GM12878 (cell line): Measurements from ENCODE around the gene SYCE3. TPM values are rescaled to one million over a fixed set of nuclear protein-coding genes. Genes with fewer than 3 reads are reported as not detected.

Experiments used
- ATAC-seq: fragments of 200-7000 bp; cut with Tn5 transposase; 3 replicates; pipeline ENCODE4 v1.9.1; 2020; ENCODE audit warnings: mild to moderate bottlenecking, moderate library complexity
- BruUV-seq: library from RNA; stranded (reverse); fragments of 400-500 nt; replicated peaks from 2 replicates; lab custom pipeline; 2021; lab: Mats Ljungman, UMichigan
- CTCF ChIA-PET: fragments of 300-600 bp; sonication (Branson Sonifier 250); formaldehyde crosslinking; extraction: SDS; loops from one replicate; lab custom pipeline; 2021; ENCODE audit warnings: inconsistent platforms; lab: Yijun Ruan, JAX
- POLR2A ChIA-PET: fragments of 350-600 bp; formaldehyde crosslinking; extraction: SDS; loops from one replicate; lab custom pipeline; 2021; ENCODE audit warnings: inconsistent platforms; lab: Charles Lee
- RAD21 ChIA-PET: fragments of 300-600 bp; sonication (Branson Sonifier 250); formaldehyde crosslinking; loops from one replicate; lab custom pipeline; 2023; ENCODE audit warnings: antibody characterized with exemption; ENCODE audit not compliant: unreplicated experiment; lab: Charles Lee
- SMC1A ChIA-PET: fragments of 300-600 bp; sonication (Branson Sonifier 250); formaldehyde crosslinking; loops from one replicate; lab custom pipeline; 2023; ENCODE audit not compliant: unreplicated experiment, uncharacterized antibody; lab: Charles Lee
- DNase-seq: peaks from one replicate; pipeline ENCODE4 v3.0.0-alpha.2; 2011; ENCODE audit warnings: low read depth, low spot score
- FAIRE-seq: peaks from 3 replicates; lab custom pipeline; 2011; peaks lifted over from hg19 to GRCh38; lab: Jason Lieb, UNC
- H2AFZ ChIP-seq: 2 replicates; pipeline ENCODE4 v1.6.0; 2011; ENCODE audit warnings: low read depth, low read length, control low read depth; ENCODE audit not compliant: control insufficient read depth
- H3K27ac ChIP-seq: 2 replicates; pipeline ENCODE4 v1.5.1; 2011; ENCODE audit warnings: control low read depth; ENCODE audit not compliant: control insufficient read depth, insufficient read depth
- H3K27me3 ChIP-seq, 2 experiments: replicated peaks in 1 of 2; 2 replicates each; pipeline versions ENCODE4 v1.6.0 to v1.6.1; 2011; ENCODE audit warnings: low read length in 1 of 2; ENCODE audit not compliant: control insufficient read depth in 2 of 2, insufficient read depth in 2 of 2
- H3K36me3 ChIP-seq, 2 experiments: 2 replicates each; pipeline ENCODE4 v1.5.1; 2011; ENCODE audit warnings: low read length in 1 of 2; ENCODE audit not compliant: control insufficient read depth in 2 of 2, insufficient read depth in 2 of 2
- H3K4me1 ChIP-seq: 2 replicates; pipeline ENCODE4 v1.6.1; 2011; ENCODE audit warnings: mild to moderate bottlenecking, low read length, moderate library complexity, mixed read lengths; ENCODE audit not compliant: control insufficient read depth, insufficient read depth
- H3K4me2 ChIP-seq: 2 replicates; pipeline ENCODE4 v1.6.0; 2011; ENCODE audit warnings: control low read depth; ENCODE audit not compliant: control insufficient read depth, insufficient read depth
- H3K4me3 ChIP-seq: fragments of 200-600 bp; sonication (generic); 2 replicates; pipeline ENCODE4 v1.5.1; 2016
- H3K79me2 ChIP-seq: 2 replicates; pipeline ENCODE4 v1.6.0; 2011; ENCODE audit warnings: low read length; ENCODE audit not compliant: control insufficient read depth, insufficient read depth
- H3K9ac ChIP-seq: 2 replicates; pipeline ENCODE4 v1.8.0; 2011; ENCODE audit warnings: low read length, control low read depth, mixed read lengths; ENCODE audit not compliant: control insufficient read depth, insufficient read depth
- H3K9me3 ChIP-seq: replicated peaks from 3 replicates; pipeline ENCODE4 v1.5.1; 2011; ENCODE audit warnings: mild to moderate bottlenecking, low read length; ENCODE audit not compliant: control insufficient read depth, insufficient read depth
- H4K20me1 ChIP-seq: 2 replicates; pipeline ENCODE4 v1.6.0; 2011; ENCODE audit not compliant: control insufficient read depth, insufficient read depth
- FOXK2 ChIP-seq: fragments of 450-650 bp; IDR thresholded peaks from 2 replicates; pipeline ENCODE4 v1.6.1; 2017; ENCODE audit warnings: mild to moderate bottlenecking, moderate library complexity
- MTA3 ChIP-seq: IDR thresholded peaks from 2 replicates; pipeline ENCODE4 v1.6.1; 2012; ENCODE audit warnings: low read length, inconsistent platforms, borderline replicate concordance
- NFYA ChIP-seq: IDR thresholded peaks from 2 replicates; pipeline ENCODE4 v1.6.1; 2011; ENCODE audit warnings: low read depth, mild to moderate bottlenecking, low read length, improper control_type of control experiment, borderline replicate concordance
- NR2C2 ChIP-seq: IDR thresholded peaks from 2 replicates; pipeline ENCODE4 v1.6.1; 2011; ENCODE audit warnings: borderline replicate concordance, low read depth; ENCODE audit not compliant: control insufficient read depth, insufficient read length
- NRF1 ChIP-seq: conservative IDR thresholded peaks from 2 replicates; pipeline ENCODE4 v1.6.1; 2011; ENCODE audit warnings: mild to moderate bottlenecking, low read depth, low read length, improper control_type of control experiment
- POLR2AphosphoS2 ChIP-seq: IDR thresholded peaks from 2 replicates; pipeline ENCODE4 v1.6.1; 2011; ENCODE audit warnings: low read depth, mild to moderate bottlenecking, low read length, improper control_type of control experiment, moderate library complexity
- RB1 ChIP-seq: fragments of 450-650 bp; formaldehyde crosslinking; IDR thresholded peaks from 2 replicates; pipeline ENCODE4 v1.6.1; 2017; ENCODE audit warnings: mild to moderate bottlenecking, borderline replicate concordance
- RELA ChIP-seq: fragments of 450-650 bp; IDR thresholded peaks from 2 replicates; pipeline ENCODE4 v1.8.0; 2014; ENCODE audit warnings: borderline replicate concordance; ENCODE audit not compliant: partially characterized antibody
- STAT3 ChIP-seq: IDR thresholded peaks from 2 replicates; pipeline ENCODE4 v1.6.1; 2011; ENCODE audit warnings: low read depth, low read length, improper control_type of control experiment
- ZNF274 ChIP-seq: IDR thresholded peaks from one replicate; pipeline ENCODE4 v1.8.0; 2011; ENCODE audit not compliant: insufficient read length, insufficient read depth
- ZNF622 ChIP-seq: fragments of 450-650 bp; IDR thresholded peaks from 2 replicates; pipeline ENCODE4 v1.6.1; 2017; ENCODE audit warnings: mild to moderate bottlenecking, inconsistent platforms
- WGBS: methylation state at CpG from one replicate; pipeline ENCODE4 v1.1.6; 2016; ENCODE audit warnings: low lambda C conversion rate; ENCODE audit not compliant: insufficient replicate concordance, insufficient coverage; ENCODE audit errors: missing lambda C conversion rate; 5-methylcytosine and 5-hydroxymethylcytosine counted together
- in situ Hi-C: fragments of 300-500 bp; cut with MboI; formaldehyde crosslinking; loops from 9 replicates; pipeline ENCODE4 v1.14.3; 2018; ENCODE audit warnings: mixed read lengths
- intact Hi-C: fragments of 100-400 bp; cut with micrococcal nuclease; formaldehyde crosslinking; loops from one replicate; pipeline ENCODE4 v1.14.2; 2022; ENCODE audit not compliant: unreplicated experiment
- polyA plus RNA-seq, 11 experiments: library from polyadenylated mRNA; depleted of rRNA in 4 of 11; unstranded in 6 of 11; stranded (reverse) in 5 of 11; fragments of >200 nt; fragmentation: Nextera tagmentation in 4 of 11; fragmentation: Illumina TruSeq in 1 of 11; extraction: Ambion mirVana in 4 of 11; extraction: Trizol in 1 of 11; gene quantifications; 1 replicate in 1 of 11; 2 replicates in 10 of 11; pipeline versions ENCODE4 v1.2.1 to v1.2.3, GENCODE V29; 2011 to 2016; ENCODE audit warnings: inconsistent platforms in 2 of 11, missing spikeins in 2 of 11, low read depth in 1 of 11
- total RNA-seq, 4 experiments: library from RNA; depleted of rRNA in 3 of 4; stranded (reverse); fragments of >200 nt in 3 of 4; fragmentation: Illumina TruSeq in 1 of 4; extraction: Trizol in 1 of 4; gene quantifications; 2 replicates each; pipeline versions ENCODE4 v1.2.1 to v1.2.3, GENCODE V29; 2013 to 2021
- TF ChIP-seq, protein P1 (sequence below): IDR thresholded peaks from 2 replicates; pipeline ENCODE4 v1.6.1; 2011; ENCODE audit warnings: low read depth, low read length, improper control_type of control experiment, borderline replicate concordance
- TF ChIP-seq, protein P2 (sequence below): fragments of 450-650 bp; IDR thresholded peaks from 2 replicates; pipeline ENCODE4 v1.6.1; 2017; ENCODE audit warnings: borderline replicate concordance
- TF ChIP-seq, protein P3 (sequence below): fragments of 450-650 bp; IDR thresholded peaks from 2 replicates; pipeline ENCODE4 v1.6.1; 2016; ENCODE audit warnings: mild to moderate bottlenecking, moderate library complexity, borderline replicate concordance
- TF ChIP-seq, protein P4 (sequence below): IDR thresholded peaks from 2 replicates; pipeline ENCODE4 v1.6.1; 2011; ENCODE audit warnings: borderline replicate concordance, low read depth, mild to moderate bottlenecking, moderate library complexity, low read length; ENCODE audit not compliant: insufficient read depth, poor library complexity, severe bottlenecking

The SYCE3 gene
- total and polyA plus RNA-seq, 10 of the 15 experiments (the other 5 are each of a cell fraction or from before 2014, with no cell fraction given), result 0.38 to 0.91 (median 0.76) TPM; not detected in 4

DNA sequence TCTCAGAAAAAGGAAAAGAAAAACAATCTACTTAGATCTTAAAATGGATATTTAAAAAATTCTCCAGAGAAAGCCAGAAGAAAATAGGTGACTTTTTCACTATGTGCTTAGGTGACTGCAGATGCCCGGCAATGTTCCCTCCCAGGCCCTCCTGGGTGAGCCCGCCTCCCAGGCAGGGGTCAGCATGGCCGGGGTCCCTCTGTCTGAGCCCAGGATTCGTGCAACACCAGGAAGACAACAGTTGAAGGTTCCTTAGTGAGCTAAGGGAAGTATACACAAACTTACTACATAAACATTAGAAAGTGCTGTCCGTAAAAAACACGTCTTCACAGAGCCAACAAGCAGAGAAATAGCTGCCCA lies 49.4 kb upstream of the SYCE3 start:
- no TSS peak for BruUV-seq
- CTCF ChIA-PET, result interaction anchor here (2.2 kb wide), 1 partner anchor 10 kb away, joined by 10 read pairs; no protein-coding TSS in a partner anchor
- H3K9me3 ChIP-seq, result no peaks in the 10 kb centered on the region
- H3K4me3 ChIP-seq, result no peak overlapping the region
- POLR2A ChIA-PET, result no interaction called here
- WGBS, result 40% methylated on average over 6 of the region's 6 CpGs
- H3K27me3 ChIP-seq, result no peaks in the 10 kb centered on the region; a peak in 1 of 4 replicates
- DNase-seq (no peak), FAIRE-seq (no peak), ATAC-seq (no peak)
- TF ChIP-seq RB1 (no peak), NRF1 (no peak), NR2C2 (no peak), STAT3 (no peak), FOXK2 (no peak), ZNF622 (no peak), RELA (no peak), ZNF274 (no peak), POLR2AphosphoS2 (no peak), NFYA (no peak), MTA3 (no peak)
- TF ChIP-seq, protein P1, sequence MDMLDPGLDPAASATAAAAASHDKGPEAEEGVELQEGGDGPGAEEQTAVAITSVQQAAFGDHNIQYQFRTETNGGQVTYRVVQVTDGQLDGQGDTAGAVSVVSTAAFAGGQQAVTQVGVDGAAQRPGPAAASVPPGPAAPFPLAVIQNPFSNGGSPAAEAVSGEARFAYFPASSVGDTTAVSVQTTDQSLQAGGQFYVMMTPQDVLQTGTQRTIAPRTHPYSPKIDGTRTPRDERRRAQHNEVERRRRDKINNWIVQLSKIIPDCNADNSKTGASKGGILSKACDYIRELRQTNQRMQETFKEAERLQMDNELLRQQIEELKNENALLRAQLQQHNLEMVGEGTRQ, result no peak
- TF ChIP-seq, protein P2, sequence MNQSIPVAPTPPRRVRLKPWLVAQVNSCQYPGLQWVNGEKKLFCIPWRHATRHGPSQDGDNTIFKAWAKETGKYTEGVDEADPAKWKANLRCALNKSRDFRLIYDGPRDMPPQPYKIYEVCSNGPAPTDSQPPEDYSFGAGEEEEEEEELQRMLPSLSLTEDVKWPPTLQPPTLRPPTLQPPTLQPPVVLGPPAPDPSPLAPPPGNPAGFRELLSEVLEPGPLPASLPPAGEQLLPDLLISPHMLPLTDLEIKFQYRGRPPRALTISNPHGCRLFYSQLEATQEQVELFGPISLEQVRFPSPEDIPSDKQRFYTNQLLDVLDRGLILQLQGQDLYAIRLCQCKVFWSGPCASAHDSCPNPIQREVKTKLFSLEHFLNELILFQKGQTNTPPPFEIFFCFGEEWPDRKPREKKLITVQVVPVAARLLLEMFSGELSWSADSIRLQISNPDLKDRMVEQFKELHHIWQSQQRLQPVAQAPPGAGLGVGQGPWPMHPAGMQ, result no peak
- TF ChIP-seq, protein P3, sequence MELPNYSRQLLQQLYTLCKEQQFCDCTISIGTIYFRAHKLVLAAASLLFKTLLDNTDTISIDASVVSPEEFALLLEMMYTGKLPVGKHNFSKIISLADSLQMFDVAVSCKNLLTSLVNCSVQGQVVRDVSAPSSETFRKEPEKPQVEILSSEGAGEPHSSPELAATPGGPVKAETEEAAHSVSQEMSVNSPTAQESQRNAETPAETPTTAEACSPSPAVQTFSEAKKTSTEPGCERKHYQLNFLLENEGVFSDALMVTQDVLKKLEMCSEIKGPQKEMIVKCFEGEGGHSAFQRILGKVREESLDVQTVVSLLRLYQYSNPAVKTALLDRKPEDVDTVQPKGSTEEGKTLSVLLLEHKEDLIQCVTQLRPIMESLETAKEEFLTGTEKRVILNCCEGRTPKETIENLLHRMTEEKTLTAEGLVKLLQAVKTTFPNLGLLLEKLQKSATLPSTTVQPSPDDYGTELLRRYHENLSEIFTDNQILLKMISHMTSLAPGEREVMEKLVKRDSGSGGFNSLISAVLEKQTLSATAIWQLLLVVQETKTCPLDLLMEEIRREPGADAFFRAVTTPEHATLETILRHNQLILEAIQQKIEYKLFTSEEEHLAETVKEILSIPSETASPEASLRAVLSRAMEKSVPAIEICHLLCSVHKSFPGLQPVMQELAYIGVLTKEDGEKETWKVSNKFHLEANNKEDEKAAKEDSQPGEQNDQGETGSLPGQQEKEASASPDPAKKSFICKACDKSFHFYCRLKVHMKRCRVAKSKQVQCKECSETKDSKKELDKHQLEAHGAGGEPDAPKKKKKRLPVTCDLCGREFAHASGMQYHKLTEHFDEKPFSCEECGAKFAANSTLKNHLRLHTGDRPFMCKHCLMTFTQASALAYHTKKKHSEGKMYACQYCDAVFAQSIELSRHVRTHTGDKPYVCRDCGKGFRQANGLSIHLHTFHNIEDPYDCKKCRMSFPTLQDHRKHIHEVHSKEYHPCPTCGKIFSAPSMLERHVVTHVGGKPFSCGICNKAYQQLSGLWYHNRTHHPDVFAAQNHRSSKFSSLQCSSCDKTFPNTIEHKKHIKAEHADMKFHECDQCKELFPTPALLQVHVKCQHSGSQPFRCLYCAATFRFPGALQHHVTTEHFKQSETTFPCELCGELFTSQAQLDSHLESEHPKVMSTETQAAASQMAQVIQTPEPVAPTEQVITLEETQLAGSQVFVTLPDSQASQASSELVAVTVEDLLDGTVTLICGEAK, result no peak
- TF ChIP-seq, protein P4, sequence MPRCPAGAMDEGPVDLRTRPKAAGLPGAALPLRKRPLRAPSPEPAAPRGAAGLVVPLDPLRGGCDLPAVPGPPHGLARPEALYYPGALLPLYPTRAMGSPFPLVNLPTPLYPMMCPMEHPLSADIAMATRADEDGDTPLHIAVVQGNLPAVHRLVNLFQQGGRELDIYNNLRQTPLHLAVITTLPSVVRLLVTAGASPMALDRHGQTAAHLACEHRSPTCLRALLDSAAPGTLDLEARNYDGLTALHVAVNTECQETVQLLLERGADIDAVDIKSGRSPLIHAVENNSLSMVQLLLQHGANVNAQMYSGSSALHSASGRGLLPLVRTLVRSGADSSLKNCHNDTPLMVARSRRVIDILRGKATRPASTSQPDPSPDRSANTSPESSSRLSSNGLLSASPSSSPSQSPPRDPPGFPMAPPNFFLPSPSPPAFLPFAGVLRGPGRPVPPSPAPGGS, result no peak
- in situ Hi-C loops (loop anchor here (10.0 kb wide), 1 partner anchor 357 kb away; the partner anchor contains the start of gene HDAC10), intact Hi-C loops (no loop called here)
- H3K27ac ChIP-seq, result no peak overlapping the region
- SMC1A ChIA-PET, result no interaction called here
- no peaks in the 10 kb centered on the region for H3K4me1 ChIP-seq
- no peaks in the 10 kb centered on the region for H3K79me2 ChIP-seq
- no peaks in the 10 kb centered on the region for H4K20me1 ChIP-seq
- RAD21 ChIA-PET, result interaction anchor here (1.2 kb wide), 1 partner anchor 71 kb away, joined by 3 read pairs; no protein-coding TSS in a partner anchor
- H2AFZ ChIP-seq, result no peak overlapping the region
- no peak overlapping the region for H3K4me2 ChIP-seq
- no peaks in the 10 kb centered on the region for H3K36me3 ChIP-seq
- H3K9ac ChIP-seq, result no peak overlapping the region
